Kidney tubule cell (primary cell): ENCODE results near the gene SRGAP2B.
"Not testable (repeated sequence)": the region's sequence is repeated elsewhere in the genome, so short reads cannot be mapped to it uniquely, and the experiment has no call there.

Source experiments
- DNase-seq: peaks from one replicate; pipeline ENCODE4 v3.0.0-alpha.2; 2018; ENCODE audit warnings: low spot score

The SRGAP2B gene

GRCh38 chr1:145082483-145083255 lies 12.5 kb downstream of the SRGAP2B start:
- not testable (repeated sequence) for DNase-seq

- not testable (repeated sequence) for DNase-seq
Measured at GRCh38 chr1:145080193-145080592, 14.9 kb downstream of the SRGAP2B start.

GRCh38 chr1:145079737-145080136 lies 15.4 kb downstream of the SRGAP2B start:
- DNase-seq, result not testable (repeated sequence)

- not testable (repeated sequence) for DNase-seq
Measured at GRCh38 chr1:145078787-145079370, 16.2 kb downstream of the SRGAP2B start.

GRCh38 chr1:145077872-145078786 lies 17.0 kb downstream of the SRGAP2B start:
- not testable (repeated sequence) for DNase-seq

- not testable (repeated sequence) for DNase-seq
Measured at GRCh38 chr1:145076877-145077276, 18.3 kb downstream of the SRGAP2B start.

- not testable (repeated sequence) for DNase-seq
Measured at GRCh38 chr1:145074021-145074559, 21.0 kb downstream of the SRGAP2B start.

- DNase-seq, result not testable (repeated sequence)
Measured at GRCh38 chr1:145071569-145071968, 23.6 kb downstream of the SRGAP2B start.

- DNase-seq, result not testable (repeated sequence)
Measured at GRCh38 chr1:145066486-145066885, 28.6 kb downstream of the SRGAP2B start.

- not testable (repeated sequence) for DNase-seq
Measured at GRCh38 chr1:145065194-145065826, 29.8 kb downstream of the SRGAP2B start.

- DNase-seq, result not testable (repeated sequence)
Measured at GRCh38 chr1:145063941-145064648, 31.0 kb downstream of the SRGAP2B start.

- DNase-seq, result not testable (repeated sequence)
Measured at GRCh38 chr1:145063285-145063684, 31.8 kb downstream of the SRGAP2B start.

GRCh38 chr1:145058184-145058583 lies 36.9 kb downstream of the SRGAP2B start:
- DNase-seq, result not testable (repeated sequence)

- not testable (repeated sequence) for DNase-seq
Measured at GRCh38 chr1:145055217-145055760, 39.8 kb downstream of the SRGAP2B start.

GRCh38 chr1:145053428-145053827 lies 41.7 kb downstream of the SRGAP2B start:
- not testable (repeated sequence) for DNase-seq

GRCh38 chr1:145052019-145052776 lies 42.9 kb downstream of the SRGAP2B start:
- not testable (repeated sequence) for DNase-seq

GRCh38 chr1:145048181-145048856 lies 46.8 kb downstream of the SRGAP2B start:
- not testable (repeated sequence) for DNase-seq

GRCh38 chr1:145047553-145047952 lies 47.6 kb downstream of the SRGAP2B start:
- DNase-seq, result not testable (repeated sequence)
